ENCODE measurements around the gene SPDYE3.
"Not testable (repeated sequence)": the region's sequence is repeated elsewhere in the genome, so short reads cannot be mapped to it uniquely, and the experiment has no call there.

Gene SPDYE3

GRCh38 chr7:100288258-100288657, 19.2 kb upstream of the SPDYE3 start:
- not testable (repeated sequence) for DNase-seq

GRCh38 chr7:100292162-100292561, 15.3 kb upstream of the SPDYE3 start:
- DNase-seq = not testable (repeated sequence)

- not testable (repeated sequence) for DNase-seq
These were observed 12.2 kb upstream of the SPDYE3 start for GRCh38 chr7:100295269-100295668.

DNA sequence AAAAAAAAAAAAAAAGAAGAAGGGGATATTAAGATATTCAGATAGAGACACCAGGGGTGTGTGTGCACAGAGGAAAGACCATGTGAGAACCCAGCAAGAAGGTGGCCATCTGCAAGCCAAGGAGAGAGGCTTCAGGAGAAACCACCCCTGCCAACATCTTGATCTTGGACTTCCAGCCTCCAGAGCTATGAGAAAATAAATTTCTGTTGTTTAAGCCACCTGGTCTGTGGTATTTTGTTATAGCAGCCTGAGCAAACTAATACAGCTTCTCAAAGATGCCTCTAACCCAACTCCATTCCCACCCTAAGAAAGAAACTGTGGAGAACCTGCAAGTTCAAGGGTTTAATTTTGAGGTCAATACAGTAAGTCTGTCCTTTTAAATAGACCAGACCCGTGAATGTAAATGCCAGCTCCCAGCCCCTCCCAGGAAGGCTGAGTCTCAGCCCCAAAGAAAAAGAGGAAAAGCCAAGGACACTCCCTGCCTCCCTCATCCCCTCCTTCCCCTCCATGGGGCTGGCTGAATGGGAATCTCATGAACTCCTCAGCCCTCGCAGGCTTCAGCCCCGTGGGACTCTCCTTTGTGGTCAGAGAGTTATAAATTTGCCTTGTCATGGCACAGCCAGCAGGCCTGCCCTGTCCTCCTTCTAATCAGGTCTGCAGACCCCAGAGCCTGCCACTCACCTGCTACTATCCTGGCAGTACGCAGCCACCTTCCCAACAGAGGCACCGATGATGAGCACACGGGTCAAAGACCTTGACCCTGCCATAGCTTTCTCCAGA, 9.5 kb upstream of the SPDYE3 start:
- DNase-seq = not testable (repeated sequence)

GRCh38 chr7:100298632-100298895, 8.9 kb upstream of the SPDYE3 start:
- DNase-seq = not testable (repeated sequence)

- not testable (repeated sequence) for DNase-seq
These were observed 3.0 kb upstream of the SPDYE3 start for GRCh38 chr7:100304526-100304925.

GRCh38 chr7:100318329-100318728, 10.8 kb downstream of the SPDYE3 start:
- DNase-seq = not testable (repeated sequence)

DNA sequence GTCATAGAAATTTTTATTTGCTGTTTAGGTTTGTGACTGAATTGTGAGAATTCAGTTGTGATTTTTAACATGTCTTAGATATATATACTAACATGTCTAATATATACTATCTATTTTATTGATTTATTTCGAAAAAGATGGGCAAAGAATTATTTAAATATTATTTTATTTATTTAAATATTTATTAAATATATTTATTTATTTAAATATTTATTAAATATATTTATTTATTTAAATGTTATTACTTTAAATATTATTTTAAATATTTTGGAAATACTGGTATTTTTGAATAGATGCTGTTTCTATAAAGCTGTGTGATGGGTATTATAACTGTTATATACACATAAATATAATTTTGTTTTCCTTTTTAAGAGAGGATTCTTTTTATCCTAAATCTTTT, 14.1 kb downstream of the SPDYE3 start:
- not testable (repeated sequence) for DNase-seq

- DNase-seq = not testable (repeated sequence)
These were observed 16.7 kb downstream of the SPDYE3 start for GRCh38 chr7:100324194-100324593.

DNA sequence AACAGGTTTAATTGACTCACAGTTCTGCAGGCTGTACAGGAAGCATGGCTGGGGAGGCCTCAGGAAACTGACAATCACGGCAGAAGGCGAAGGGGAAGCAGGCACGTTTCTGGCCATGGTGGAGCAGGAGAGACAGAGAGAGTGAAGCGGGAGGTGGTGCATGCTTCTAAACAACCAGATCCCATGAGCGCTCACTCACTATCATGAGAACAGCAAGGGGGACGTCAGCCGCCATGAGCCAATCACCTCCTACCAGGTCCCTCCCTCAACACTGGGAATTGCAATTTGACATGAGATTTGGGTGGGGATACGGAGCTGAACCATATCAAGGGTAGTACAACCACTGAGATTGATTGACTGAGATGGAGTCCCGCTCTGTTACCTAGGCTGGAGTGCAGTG, 18.2 kb downstream of the SPDYE3 start:
- DNase-seq = not testable (repeated sequence)

DNA sequence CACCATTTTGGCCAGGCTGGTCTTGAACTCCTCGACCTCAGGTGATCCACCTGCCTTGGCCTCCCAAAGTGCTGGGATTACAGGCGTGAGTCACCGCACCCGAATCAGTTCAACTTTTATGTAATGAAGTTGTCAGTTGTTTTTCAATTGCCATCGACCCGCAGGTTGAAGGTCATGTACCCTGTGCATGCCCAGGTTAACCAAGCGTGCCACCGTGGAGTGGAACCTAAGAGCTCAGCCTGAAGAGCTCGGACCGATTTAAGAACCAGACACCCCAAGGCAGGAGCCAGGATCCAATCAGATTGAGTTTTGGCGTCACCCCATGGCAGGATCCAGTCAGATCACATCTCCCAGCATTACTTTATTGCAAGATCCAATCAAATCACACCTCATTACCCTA, 19.4 kb downstream of the SPDYE3 start:
- not testable (repeated sequence) for DNase-seq

DNA sequence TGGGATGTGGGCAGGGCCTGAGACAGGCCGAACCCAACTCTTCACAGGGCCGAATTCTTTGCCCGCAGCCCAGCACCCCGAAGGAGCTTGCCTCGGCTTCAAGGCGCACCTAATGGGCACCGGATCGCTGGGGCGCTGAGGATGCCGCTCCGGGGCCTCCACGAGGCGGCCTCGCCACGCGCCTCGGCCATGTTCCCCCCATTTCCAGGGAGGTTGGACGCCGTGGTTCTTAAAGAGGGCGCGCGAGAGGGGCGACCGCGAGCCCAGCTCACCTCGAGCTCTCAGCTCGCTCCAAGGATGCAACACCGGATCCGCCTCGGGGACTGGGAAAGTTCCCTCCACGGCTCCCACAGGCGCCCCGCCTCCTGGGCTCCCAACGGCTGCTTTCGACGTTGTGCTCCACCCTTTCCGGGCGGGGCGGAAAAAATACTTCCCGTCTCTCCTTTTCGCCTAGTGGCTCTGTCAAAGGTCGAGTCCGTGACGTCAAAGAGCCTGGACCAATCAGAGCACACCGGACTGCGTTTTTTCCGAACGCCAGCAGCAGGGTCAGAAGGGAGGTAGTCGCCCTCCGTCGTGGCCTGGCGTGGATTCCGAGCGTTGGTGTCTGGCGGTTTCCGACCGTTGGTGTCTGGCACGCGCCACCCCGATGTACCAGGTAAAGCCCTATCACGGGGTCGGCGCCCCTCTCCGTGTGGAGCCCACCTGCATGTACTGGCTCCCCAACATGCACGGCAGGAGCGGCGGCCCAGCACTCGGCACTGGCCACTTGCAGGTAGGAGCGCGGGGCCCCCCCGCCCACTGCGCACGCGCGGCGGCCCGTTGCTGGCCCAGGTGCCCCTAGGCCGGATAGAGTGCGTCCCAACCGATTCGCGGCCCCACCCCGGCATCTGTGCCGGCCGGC, 28.3 kb downstream of the SPDYE3 start:
- DNase-seq = peak; percentile 64 to 69

DNA sequence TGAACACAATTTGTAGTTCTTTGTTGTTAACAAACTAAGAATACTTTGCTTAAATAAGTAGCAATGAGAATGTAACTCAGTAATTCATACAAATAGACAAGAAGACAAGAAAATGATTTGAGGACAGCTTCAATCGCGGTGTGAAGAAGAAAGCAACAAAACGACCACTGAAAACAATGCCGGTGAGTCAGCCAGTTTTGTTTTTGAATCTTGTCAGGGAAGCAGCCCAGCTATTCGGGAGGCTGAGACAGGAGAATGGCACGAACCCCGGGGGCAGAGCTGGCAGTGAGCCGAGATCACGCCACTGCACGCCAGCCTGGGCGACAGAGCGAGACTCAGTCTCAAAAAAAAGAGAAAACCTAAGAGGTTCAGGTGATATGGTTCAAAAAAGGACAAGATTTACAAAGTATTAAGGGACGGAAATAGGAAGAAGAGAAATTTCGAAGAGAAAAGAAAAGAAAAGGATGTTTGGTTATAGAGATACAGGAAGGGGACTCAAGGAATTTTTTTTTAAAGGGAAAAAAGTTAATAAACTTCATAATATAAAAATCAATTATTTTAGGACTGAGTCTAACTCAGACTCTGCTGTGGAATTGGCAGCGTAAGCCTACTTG, 30.7 kb downstream of the SPDYE3 start:
- DNase-seq = not testable (repeated sequence)

- not testable (repeated sequence) for DNase-seq
These were observed 33.8 kb downstream of the SPDYE3 start for GRCh38 chr7:100341286-100341685.

DNA sequence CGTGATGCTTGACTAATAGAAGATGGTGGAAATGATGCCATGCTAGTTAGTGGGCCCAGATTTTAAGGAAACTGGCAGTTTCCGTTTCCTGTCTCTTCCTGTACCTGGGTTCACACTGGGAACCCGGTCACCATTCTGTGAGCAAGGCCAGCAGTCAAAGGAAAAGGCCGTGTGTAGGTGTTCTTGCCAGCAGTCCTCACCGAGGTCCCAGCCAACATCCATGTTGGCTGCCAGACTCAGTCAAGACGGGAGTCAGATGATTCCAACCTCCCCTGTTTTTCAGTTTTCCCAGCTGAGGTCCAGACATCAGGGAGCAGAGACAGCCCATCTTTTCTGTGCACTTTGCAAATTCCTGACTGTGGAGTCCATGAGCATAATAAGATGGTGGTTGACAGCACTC, 35.3 kb downstream of the SPDYE3 start:
- DNase-seq = no peak

- DNase-seq = not testable (repeated sequence)
These were observed 36.6 kb downstream of the SPDYE3 start for GRCh38 chr7:100344124-100344559.

DNA sequence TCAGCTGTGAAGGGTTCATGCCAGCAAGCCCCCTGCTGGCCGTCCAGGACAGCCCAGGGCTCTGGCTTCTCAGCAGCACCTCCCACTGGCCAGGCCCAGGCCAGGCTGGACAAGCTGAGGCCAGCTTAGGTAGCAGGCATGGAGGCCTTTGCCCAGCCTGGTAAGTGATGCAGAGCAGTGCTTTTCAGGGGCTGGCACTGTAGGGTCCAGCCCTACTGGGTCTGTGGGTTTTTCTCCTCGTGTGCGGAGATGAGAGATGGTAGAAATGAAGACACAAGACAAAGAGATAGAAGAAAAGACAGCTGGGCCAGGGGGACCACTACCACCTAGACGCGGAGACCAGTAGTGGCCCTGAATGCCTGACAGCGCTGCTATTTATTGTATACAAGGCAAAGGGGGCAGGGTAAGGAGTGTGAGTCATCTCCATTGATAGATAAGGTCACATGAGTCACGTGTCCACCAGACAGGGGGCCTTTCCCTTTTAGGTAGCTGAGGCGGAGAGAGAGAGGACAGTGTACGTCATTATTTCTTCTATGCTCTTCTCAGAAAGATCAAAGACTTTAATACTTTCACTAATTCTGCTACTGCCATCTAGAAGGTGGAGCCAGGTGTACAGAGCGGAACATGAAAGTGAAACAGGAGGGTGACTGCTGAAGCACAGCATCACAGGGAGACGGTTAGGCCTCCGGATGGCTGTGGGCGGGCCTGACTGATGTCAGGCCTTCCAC, 37.2 kb downstream of the SPDYE3 start:
- peak in 1 of 2 experiments; percentile 26 for DNase-seq

DNA sequence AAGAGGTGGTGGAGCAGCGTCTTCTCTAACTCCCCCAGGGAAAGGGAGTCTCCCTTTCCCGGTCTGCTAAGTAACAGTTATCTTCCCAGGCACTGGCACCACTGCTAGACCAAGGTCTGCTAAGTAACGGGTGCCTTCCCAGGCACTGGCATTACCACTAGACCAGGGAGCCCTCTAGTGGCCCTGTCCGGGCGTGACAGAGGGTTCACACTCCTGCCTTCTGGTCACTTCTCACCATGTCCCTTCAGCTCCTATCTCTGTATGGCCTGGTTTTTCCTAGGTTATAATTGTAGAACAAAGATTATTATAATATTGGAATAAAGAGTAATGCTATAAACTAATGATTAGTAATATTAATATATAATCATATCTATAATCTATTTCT, 37.8 kb downstream of the SPDYE3 start:
- peak; percentile 26 to 48 for DNase-seq

DNA sequence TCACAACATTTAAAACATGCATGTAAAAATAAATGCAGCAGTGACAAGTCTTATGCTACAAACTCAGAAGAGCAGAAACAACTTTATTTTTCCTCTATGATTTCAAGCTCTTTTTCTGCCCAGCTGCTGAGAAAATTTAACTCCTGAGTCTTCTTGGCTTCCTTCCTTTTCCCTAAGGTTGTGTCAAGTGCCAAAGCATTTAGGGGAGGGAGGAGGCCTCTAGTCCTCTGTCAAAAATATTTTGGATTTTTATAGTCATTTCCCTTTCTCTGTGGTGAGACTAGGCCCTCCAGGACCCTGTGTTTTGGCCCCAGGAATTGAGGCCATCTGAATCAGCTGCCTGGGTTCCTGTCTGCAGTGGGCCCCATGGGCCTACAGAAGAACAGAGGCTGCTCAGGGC, 39.4 kb downstream of the SPDYE3 start:
- DNase-seq = no peak

- DNase-seq = no peak
These were observed 41.3 kb downstream of the SPDYE3 start for GRCh38 chr7:100348805-100349204.

DNA sequence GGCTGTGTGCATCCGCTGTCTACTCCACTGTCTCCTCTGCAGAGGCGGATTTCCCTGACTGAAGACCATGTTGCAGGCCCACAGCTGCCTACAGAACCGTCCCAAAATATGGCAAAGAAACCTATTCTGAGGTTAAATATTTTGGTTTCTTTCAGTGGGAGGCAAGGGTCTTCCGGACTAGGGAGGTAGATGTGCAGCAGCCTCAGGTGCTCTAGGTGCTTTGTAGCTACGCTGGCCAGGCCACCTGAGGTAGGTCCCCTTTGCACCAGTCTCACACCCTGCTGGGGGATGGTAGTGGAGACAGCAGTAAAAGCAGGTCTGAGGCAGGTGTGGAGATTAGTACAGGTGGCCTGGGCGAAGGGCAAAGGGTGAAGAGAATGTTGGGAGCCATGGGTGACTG, 42.3 kb downstream of the SPDYE3 start:
- no peak for DNase-seq

GRCh38 chr7:100351657-100352058, 44.2 kb downstream of the SPDYE3 start:
- no peak for DNase-seq

Measured in AML-193 (cell line).